ENCODE data around the gene CYP19A1.
A peak's percentile ranks its signal among the peaks of the same experiment; 100 is the strongest.

CYP19A1 gene

GRCh38 chr15:51269496-51269895, 68.9 kb downstream of the CYP19A1 start:
- no peaks in the 10 kb centered on the region for H3K9me3 ChIP-seq (ENCODE audit: severe bottlenecking)
- H3K36me3 ChIP-seq (ENCODE audit: low read depth) = no peaks in the 10 kb centered on the region
- ATAC-seq (ENCODE audit: low read depth) = no peak
- TF ChIP-seq CTCF (IDR thresholded peaks at IDR 0.05; ENCODE audit: poor library complexity, severe bottlenecking) = no peak
- H3K4me3 ChIP-seq (ENCODE audit: severe bottlenecking) = no peak overlapping the region
- no peak for DNase-seq (ENCODE audit: low spot score)
- H3K27me3 ChIP-seq (ENCODE audit: insufficient read depth, poor library complexity, severe bottlenecking) = peaks cover 41% of the 10 kb centered on the region
- no peak overlapping the region for H3K27ac ChIP-seq (ENCODE audit: poor library complexity, severe bottlenecking)
- H3K4me1 ChIP-seq (ENCODE audit: insufficient read depth, poor library complexity, severe bottlenecking) = no peaks in the 10 kb centered on the region

GRCh38 chr15:51267703-51268083, 70.7 kb downstream of the CYP19A1 start:
- DNase-seq (ENCODE audit: low spot score) (no peak), ATAC-seq (ENCODE audit: low read depth) (peak; percentile 74)
- Histone ChIP-seq H3K9me3 (ENCODE audit: severe bottlenecking) (no peaks in the 10 kb centered on the region), H3K27me3 (ENCODE audit: insufficient read depth, poor library complexity, severe bottlenecking) (peaks cover 41% of the 10 kb centered on the region), H3K27ac (ENCODE audit: poor library complexity, severe bottlenecking) (no peak overlapping the region), H3K4me1 (ENCODE audit: insufficient read depth, poor library complexity, severe bottlenecking) (no peaks in the 10 kb centered on the region), H3K36me3 (ENCODE audit: low read depth) (no peaks in the 10 kb centered on the region), H3K4me3 (ENCODE audit: severe bottlenecking) (peak overlapping the region; percentile 27)
- TF ChIP-seq CTCF (IDR thresholded peaks at IDR 0.05; ENCODE audit: poor library complexity, severe bottlenecking) = no peak

GRCh38 chr15:51267051-51267702, 71.2 kb downstream of the CYP19A1 start:
- H3K9me3 ChIP-seq (ENCODE audit: severe bottlenecking) = no peaks in the 10 kb centered on the region
- H3K27ac ChIP-seq (ENCODE audit: poor library complexity, severe bottlenecking) = no peak overlapping the region
- H3K27me3 ChIP-seq (ENCODE audit: insufficient read depth, poor library complexity, severe bottlenecking) = peaks cover 41% of the 10 kb centered on the region
- no peaks in the 10 kb centered on the region for H3K36me3 ChIP-seq (ENCODE audit: low read depth)
- TF ChIP-seq CTCF (IDR thresholded peaks at IDR 0.05; ENCODE audit: poor library complexity, severe bottlenecking) = no peak
- DNase-seq (ENCODE audit: low spot score) (no peak), ATAC-seq (ENCODE audit: low read depth) (peak; percentile 55)
- no peaks in the 10 kb centered on the region for H3K4me1 ChIP-seq (ENCODE audit: insufficient read depth, poor library complexity, severe bottlenecking)
- peak overlapping the region; percentile 27 for H3K4me3 ChIP-seq (ENCODE audit: severe bottlenecking)

GRCh38 chr15:51266656-51267050, 71.7 kb downstream of the CYP19A1 start:
- TF ChIP-seq CTCF (IDR thresholded peaks at IDR 0.05; ENCODE audit: poor library complexity, severe bottlenecking) = no peak
- Histone ChIP-seq H3K27me3 (ENCODE audit: insufficient read depth, poor library complexity, severe bottlenecking) (peaks cover 41% of the 10 kb centered on the region), H3K36me3 (ENCODE audit: low read depth) (no peaks in the 10 kb centered on the region), H3K27ac (ENCODE audit: poor library complexity, severe bottlenecking) (no peak overlapping the region), H3K4me3 (ENCODE audit: severe bottlenecking) (no peak overlapping the region), H3K9me3 (ENCODE audit: severe bottlenecking) (no peaks in the 10 kb centered on the region), H3K4me1 (ENCODE audit: insufficient read depth, poor library complexity, severe bottlenecking) (no peaks in the 10 kb centered on the region)
- DNase-seq (ENCODE audit: low spot score) (no peak), ATAC-seq (ENCODE audit: low read depth) (no peak)

- H3K27me3 ChIP-seq (ENCODE audit: insufficient read depth, poor library complexity, severe bottlenecking) = peaks cover 41% of the 10 kb centered on the region
- H3K27ac ChIP-seq (ENCODE audit: poor library complexity, severe bottlenecking) = no peak overlapping the region
- no peaks in the 10 kb centered on the region for H3K4me1 ChIP-seq (ENCODE audit: insufficient read depth, poor library complexity, severe bottlenecking)
- no peaks in the 10 kb centered on the region for H3K36me3 ChIP-seq (ENCODE audit: low read depth)
- DNase-seq (ENCODE audit: low spot score) (no peak), ATAC-seq (ENCODE audit: low read depth) (no peak)
- TF ChIP-seq CTCF (IDR thresholded peaks at IDR 0.05; ENCODE audit: poor library complexity, severe bottlenecking) = no peak
- H3K4me3 ChIP-seq (ENCODE audit: severe bottlenecking) = no peak overlapping the region
- H3K9me3 ChIP-seq (ENCODE audit: severe bottlenecking) = no peaks in the 10 kb centered on the region
Measured at GRCh38 chr15:51265037-51265555, 73.3 kb downstream of the CYP19A1 start.

Measured in RWPE2 (cell line).